Measurements from ENCODE around the gene UGT1A10.

UGT1A10 gene

DNA sequence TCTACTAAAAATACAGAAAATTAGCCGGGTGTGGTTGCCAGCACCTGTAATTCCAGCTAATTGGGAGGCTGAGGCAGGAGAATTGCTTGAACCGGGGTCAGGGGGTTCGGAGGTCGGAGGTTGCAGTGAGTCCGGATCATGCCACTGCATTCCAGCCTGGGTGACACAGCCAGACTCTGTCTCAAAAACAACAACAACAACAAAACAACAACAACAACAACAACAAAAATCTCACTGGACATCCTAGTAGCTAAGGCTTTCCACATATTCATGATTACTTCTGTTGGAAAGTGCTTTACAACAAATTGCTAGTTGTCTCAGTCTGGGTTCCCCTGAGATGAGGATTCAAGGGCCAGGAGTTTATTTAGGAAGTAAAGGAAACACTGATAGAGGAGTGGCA, 137.6 kb downstream of the UGT1A10 start:
- no peak for DNase-seq (ENCODE audit: low read depth)

DNA sequence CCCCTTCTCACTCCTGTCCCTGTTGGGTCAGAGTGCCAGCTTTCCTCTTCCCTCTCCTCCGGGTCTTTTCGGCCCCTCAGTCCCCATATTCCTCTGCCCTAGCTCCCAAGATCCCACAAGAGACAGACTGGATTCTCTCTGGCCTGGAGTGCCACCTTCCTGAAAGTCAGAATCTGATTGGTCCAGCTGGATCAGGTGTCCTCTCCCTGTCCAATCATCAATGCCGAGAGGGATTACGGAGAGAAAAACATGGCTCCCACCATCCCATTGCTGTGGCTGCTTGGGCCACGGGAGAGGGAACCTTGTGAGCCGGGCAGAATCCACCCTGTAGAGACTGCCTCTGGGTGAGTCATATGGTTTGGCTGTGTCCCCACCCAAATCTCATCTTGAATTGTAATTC, 139.2 kb downstream of the UGT1A10 start:
- no peak for DNase-seq (ENCODE audit: low read depth)

DNA sequence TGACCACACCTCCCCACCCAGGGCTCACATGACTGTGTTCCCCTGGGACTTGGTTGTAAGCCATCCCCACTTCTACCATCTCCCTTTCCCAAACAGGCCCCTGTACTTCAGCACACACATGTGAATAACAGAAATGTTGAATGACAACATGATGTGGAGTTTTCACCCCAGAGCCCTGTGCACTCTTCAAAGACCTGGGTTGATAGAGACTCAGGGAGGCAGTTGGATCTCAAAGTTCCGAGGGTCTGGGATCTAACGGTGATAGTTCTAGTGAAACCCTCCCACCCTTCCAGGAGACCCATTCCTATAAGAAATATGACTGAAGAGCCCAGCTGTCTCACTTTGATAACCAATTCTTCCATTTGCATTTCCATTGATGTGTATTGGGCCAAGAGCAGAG, 141.8 kb downstream of the UGT1A10 start, which contains the start of gene MROH2A:
Gene MROH2A (plus strand): TSS at position 301 of the 400 bp plus-strand sequence. CDS start 1,029 bp downstream, outside the sequence.
- DNase-seq (ENCODE audit: low read depth): no peak

DNA sequence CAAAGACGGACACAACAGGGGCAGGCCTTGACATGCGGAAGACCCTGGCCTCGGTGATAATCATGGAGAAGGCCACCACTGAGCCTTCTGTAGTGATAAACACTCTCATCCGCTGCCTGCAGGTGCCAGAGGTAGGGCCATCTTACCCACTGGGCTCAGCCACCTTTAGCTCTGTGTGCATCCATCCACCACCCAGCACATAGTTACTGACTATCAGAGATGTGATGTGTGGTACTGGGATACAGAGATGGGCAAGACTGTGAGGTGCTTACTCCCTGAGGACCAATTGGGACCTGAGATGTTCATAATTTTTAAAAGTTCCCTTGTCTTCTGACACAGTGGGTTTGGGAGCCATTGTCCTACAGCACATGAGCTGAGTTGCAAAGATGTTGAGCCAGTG, 143.5 kb downstream of the UGT1A10 start:
- DNase-seq (ENCODE audit: low read depth): no peak

DNA sequence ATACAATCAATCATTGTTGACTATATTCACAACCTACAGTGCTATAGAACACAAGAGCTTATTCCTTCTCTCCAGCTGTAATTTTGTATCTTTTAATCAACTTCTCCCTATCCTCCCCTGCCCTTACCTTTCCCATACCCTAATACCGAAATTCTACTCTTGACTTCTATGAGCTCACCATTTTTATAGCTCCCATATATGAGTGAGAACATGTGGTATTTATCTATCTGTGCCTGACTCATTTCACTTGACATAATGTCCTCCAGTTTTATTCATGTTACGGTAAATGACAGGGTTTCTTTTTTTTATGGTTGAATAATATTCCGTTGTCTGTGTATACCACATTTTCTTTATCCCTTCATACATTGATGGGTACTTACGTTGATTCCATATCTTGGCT, 144.5 kb downstream of the UGT1A10 start:
- no peak for DNase-seq (ENCODE audit: low read depth)

DNA sequence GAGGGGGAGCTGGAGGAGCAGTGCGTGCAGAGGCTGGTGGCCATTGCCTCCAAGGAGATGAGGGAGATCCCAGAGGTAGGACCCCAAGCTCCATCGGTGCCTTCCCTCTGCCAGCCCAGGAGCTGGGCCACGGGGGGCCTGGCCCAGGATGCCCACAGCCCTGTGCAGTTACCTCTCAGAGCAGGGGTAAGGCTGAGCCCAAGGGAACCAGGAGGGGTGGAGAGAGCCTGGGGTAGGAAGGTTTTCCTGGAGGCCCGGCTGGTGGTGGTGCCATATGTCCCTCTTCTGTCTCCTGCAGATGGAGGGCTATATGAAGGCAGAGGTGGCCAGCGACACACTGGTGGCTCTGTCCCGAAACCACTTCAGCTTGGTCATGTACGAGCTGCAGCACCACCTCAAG, 153.3 kb downstream of the UGT1A10 start:
- no peak for DNase-seq (ENCODE audit: low read depth)

DNA sequence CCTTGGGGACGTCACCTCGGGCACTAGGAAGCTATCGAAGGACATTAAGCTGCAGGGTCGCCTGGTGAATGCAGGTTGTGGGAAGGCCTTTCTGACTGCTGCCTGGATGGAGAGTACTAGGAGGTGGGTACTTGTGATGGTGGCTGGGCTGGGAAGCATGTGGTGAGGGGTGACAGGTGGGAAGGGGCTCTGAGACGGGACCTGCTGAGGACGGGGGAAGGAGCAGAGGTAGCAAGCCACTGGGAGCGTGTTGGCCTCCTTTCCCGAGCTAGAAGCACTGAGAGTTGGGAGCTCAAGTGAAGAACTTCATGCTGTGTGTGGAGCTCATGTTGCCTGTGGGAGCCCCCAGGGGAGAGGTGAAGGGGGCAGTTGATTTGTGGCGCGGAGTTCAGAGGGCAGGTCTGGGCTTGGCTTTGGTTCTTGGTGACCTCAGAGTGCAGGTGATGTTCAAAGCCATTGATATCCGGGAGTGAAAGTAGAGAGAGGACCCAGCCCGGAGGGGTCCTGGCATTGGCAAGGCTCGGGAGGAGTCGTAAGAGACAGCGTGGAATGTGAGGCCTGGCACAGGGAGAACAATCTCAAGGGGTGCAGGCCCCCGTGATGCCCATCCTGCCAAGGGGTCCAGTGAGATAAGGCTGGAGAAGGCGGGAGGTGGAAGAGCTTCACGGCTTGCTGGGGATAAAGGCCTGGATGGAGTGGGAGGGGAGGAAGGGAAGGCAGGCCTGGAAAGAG, 155.1 kb downstream of the UGT1A10 start:
- no peak for DNase-seq (ENCODE audit: low read depth)

DNA sequence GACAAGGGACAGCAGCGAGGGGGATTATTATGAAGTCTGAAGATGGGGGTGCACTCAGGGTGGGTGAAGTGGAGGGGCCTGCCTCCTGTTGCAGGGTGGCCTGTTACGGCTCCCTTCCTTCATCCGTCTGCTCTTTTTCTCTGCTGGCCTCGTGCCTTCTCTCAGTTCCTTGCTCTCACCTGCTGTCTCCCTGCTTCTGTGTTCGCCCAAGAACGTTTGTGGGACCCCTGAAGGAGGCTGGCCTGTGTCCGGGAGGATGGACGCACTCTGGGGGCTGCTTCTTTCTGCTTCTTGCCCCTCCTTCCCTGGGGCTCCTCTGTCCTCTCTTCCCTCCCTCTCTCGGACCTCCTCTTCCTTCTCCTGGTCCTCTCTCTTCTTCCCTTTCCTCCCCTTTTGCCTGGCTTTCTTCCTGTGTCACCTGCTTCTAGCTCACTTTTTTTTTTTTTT, 155.7 kb downstream of the UGT1A10 start:
- DNase-seq (ENCODE audit: low read depth): no peak

DNA sequence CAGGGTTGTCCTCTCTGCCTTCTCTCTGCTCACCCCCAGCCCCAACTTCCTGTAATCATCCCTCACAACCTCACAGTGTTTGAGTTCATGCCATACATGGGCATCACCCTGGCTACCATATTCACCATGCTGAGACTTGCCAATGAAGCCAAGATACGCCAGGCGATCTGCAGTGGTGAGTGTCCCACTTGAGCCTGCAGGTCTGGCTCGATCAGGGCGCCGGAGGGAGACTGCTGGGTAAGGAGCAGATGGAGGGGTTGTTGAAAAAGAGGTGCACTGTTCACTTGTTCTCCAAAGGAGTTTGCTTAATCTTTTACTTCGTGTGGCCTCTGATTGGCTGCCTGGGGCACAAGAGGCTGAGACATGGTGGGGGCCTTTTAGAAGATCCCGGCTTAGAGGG, 156.5 kb downstream of the UGT1A10 start:
- no peak for DNase-seq (ENCODE audit: low read depth)

DNA sequence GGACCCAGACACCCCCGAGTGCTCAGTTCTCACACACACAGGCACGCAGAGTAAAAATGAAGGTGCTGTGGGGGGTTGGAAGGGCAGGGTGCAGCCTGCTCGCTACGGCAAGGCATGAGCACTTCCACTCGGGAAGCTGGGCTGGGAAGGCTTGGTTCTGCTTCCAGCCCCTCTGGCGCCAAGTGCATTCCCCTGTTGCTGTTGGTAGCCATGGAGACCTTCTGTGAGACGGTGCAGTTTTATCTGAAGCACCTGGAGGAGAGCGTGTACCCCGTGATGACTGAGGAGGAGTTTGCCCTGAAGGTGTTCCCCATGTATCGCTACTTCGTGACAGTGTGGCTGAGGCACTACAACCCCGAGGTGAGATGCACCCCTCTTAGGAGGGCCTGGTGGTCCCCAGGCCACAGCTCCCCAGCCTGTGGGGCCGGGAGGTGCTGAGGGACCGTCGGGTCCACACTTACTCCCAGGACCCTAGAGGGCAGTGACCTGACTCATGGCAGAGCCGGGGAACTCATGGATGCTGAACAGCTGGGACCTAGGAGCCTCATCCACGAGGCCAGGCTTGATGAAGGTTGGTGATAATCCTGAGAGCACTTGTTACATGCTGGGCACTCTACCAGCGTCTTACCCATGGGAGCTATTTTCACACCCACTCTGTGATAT, 157.3 kb downstream of the UGT1A10 start:
- no peak for DNase-seq (ENCODE audit: low read depth)

DNA sequence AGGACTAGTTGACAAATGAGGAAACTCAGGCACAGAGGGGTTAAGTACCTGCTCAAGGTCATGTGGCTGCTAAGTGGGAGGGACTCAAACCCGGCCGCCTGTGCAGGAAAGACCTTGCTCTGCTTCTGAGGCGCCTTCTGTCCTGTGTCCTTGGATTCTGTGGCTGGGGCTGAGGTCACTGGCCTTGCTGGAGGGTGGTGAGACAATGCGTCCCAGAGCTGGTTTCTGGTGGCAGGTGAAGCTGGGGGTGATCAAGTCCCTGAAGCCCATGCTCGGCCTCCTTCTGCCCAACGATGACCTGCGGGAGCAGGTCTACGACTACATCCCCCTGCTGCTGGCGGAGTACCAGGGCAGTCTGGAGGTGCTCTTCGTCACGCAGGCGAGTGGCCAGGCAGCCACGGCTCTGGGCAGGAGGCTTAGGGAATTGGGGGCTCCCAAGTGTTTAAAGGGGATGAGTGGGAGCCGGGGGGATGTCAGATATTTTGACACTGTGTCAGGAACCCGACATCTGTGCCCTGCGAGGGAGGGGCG, 157.9 kb downstream of the UGT1A10 start:
- DNase-seq (ENCODE audit: low read depth): no peak

DNA sequence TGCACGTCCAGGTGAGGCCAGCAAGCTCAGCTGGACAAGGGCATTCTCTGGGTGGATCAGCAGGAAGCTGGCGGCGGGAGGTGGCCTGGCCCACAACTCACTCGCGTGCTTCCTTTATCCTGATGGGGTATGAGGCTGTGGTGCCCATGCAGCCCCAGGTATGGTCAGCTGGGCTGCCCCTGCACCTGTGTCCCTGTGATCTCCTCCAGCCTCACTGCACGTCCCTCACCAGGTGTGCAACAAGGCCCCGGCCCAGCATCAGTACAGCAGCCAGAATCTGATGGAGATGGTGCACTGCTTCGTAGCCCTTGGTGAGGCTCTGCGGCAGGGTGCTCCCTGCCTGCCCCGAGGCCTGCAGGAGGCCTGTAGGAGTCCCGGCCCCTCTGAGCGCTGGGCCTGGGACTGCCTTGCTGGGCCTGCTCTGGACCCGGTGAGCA, 159.5 kb downstream of the UGT1A10 start:
- no peak for DNase-seq (ENCODE audit: low read depth)

DNA sequence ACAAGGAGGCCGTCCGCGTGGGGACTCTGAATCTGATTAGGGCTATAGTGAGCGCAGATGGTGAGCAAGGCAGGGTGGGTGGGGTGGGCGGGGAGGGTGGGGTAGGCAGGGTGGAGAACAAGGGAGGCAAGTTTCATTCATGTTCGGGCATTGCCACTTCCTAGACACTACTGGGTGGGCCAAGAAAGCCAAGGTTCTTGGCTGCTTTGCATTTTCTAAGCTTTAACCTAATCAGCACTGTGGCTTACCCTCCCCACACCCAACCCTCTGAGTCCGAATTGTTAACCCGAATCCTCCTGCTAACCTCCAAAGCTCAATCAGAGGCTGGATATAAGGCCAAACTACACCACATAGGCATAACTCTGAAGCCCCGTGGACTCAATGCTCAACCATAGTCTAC, 160.0 kb downstream of the UGT1A10 start:
- no peak for DNase-seq (ENCODE audit: low read depth)

DNA sequence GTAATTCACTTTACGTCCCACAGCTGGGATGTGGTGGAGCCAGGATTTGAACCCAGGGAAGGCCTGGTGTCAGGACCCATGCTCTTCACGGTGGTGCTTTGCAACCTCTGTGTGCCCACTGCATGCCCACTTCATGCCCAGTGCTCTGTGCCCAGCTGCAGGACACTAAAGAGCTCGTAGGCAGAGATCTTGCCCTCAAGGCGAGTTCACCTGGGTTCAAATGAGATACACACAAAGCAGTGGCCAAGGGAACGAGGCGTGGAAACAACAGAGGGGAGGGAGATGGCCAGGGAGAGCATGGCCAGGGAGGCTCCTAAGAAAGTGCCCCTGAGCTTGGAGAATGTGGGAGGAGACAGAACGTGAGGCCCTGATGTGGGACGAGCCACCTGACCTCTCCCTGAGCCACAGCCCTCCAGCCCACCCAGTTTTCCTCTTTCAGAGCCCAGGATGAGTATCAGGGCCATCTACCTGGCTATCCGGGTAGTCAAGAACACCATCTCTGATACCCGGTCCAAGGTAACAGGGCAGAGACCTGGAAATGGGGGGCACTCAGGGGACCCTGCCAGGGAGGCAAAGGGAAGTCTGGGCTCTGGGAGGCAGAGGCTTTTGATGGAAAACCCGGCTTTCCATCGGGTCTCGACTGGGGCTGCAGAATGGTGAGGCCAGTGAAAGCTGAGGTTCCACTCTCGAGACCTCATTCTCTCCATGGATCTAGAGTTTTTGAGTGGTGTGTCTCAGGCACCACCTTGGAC, 162.3 kb downstream of the UGT1A10 start:
- DNase-seq (ENCODE audit: low read depth): no peak

DNA sequence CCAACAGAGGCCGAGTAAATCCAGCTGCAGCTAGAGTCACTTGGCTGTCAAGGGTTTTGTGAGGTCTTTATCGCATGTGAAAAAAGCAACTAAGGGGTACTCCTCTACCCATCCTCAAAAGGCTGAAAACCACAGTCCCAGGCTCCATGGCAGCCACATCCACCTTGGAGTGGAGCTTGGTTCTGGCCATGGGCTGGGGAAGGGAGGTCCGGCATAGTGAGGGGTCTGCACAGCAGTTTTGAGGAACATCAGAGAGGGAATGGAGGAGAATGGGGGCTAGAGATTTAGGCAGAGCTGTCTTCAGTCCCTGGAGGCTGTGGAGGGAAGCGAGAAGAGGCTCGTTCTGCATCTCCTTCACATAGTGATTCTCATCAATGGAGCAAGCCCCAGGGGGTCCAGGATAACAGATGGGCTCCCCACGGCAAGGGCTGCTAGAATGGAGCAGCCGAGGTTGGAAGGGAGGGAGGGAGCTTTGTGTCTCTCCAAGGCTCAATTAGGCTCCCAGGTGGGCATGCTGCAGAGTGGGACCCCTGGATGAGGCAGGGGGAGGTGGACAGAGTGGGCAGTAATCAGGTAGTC, 162.9 kb downstream of the UGT1A10 start:
- no peak for DNase-seq (ENCODE audit: low read depth)

DNA sequence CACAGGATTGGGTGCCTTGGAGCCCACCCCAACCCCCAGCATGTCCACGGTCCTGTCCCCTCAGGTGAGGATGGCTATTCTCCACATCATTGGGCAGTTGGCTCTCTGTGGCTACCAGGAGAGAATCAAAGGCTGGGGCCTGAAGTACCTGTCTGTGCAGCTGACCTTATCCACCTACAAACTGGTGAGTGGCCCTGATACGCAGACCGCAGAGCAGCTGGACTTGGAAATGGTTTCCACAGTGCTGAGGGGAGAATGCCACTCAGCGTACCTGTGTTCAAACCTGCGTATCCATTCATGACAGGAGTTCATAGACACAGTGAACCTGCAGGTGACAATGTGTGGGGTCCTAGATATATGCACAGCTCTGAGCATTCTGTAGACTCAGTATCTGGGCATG, 163.5 kb downstream of the UGT1A10 start:
- no peak for DNase-seq (ENCODE audit: low read depth)

DNA sequence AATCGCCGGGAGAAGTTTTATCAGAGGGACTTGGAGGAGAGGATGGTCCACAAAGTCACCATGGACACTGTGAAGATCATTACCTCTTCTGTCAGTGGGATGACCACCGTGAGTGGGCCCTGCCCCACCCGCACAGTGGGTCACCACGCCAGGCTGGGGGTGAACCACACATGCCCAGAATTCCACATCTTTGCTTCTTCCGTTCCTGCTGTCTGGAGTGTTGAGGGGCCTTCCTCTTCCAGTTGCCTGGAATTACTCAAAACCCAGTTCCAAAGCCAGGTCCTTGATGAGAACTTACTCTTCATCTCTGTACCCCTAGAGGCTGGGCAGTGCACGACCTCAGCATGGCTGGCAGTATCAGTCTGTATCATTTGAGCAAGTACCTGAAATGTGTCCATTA, 164.0 kb downstream of the UGT1A10 start:
- no peak for DNase-seq (ENCODE audit: low read depth)

DNA sequence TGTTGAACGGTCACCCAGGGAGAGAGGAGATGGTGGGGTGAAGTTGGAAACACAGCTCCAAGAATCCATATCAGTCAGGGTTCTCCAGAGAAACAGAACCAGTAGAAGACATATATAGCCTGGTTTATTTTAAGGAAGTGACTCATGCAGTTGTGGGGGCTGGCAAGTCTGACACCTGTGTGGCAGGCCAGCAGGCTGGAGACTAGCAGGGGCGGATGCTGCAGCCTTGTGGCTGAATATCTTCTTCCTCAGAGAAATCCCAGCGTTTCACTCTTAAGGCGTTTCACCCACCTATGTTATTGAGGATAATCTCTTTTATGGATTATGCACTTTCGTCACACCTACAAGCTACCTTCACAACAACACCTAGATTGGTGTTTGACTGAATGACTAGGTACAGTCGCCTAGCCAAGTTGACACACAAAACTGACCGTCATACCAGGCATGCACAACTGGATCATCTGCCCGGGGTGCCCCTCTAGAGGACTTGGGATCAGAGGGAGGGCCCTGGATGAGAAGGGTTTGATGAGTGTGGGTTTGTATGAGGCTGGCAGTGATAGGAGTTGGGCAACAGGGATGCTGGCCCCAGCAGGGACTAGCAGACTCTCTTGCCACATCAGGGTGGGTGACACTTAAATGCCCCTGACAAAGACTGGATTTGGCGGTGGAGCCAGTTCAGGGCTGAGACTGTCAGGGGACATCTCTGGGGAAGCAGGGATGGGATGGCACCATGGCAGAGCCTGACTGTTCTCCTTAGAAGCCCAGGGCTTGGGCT, 165.3 kb downstream of the UGT1A10 start:
- DNase-seq (ENCODE audit: low read depth): peak; percentile 32

DNA sequence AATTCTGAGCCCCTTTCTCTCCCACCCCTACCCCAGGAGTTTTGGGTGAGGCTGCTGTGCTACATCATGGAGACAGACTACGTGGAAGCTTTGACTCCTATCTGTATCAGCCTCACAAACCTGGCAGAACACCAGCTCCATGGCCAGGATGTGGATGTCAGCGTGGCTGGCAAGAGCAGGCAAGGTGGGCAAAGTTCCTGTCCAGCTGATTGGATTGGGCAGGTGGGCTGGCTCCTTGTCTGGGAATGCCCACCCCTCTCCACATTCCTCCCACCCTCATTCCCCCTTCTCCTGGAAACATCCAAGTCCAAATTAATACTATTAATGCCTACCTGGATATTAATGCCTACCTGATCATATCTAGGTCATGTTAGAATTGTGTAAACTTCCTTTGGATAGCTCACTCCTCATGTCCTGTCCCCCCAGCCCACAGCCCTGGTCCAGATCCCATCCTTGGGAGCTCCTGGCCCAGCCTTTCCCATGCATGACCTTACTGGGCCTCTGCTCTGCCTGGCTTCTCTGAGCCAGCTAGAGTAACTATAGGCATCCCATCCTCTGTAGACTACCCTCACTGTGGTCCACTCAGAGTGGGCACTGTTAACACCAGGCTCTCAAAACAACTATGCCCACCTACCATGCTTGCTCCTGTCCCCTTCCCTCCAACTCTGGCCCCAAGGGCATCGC, 166.0 kb downstream of the UGT1A10 start:
- DNase-seq (ENCODE audit: low read depth): no peak

DNA sequence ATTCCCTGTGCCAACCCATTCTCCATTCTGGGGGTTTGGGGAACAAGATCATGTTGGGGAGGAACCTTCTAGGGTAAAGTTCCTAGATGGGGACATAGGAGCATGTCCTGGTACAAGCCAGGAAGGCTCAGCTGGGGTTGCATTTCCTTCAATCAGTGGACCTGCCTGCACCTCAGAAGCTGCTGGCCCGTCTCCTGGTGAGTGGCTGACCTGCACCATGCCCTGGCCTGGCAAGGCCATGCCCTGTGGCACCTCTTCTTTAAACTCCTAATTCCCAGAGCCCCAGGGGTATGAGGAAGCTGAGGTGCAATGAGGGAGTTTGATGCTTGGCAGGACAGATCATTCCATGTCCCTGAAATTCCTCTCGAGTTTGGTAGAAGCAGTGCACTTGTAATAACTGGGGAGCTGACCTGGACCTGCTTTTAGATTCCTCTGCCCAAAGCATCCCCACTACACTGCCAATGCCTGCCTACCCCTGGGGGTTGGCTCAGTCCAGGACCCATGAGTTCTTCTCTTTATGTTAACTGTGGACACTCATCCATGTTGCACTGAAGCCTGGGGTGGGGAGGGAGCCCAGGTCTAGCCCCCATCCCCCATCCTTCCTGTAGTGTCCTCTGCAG, 167.2 kb downstream of the UGT1A10 start:
- DNase-seq (ENCODE audit: low read depth): no peak
